ENCODE results near the gene GTF2H1.

Gene GTF2H1

GRCh38 chr11:18321969-18322711, at the start of gene GTF2H1, which contains the start of gene HPS5:
Gene GTF2H1 (plus strand): TSS chr11:18322567. CDS start chr11:18333075, 10,508 bp downstream.
Gene HPS5 (minus strand): TSS chr11:18322140. CDS start chr11:18317858, 4,282 bp downstream.
- DNase-seq, result peak; percentile 91

GRCh38 chr11:18277565-18278271, 44.6 kb upstream of the GTF2H1 start:
- DNase-seq, result no peak

DNA sequence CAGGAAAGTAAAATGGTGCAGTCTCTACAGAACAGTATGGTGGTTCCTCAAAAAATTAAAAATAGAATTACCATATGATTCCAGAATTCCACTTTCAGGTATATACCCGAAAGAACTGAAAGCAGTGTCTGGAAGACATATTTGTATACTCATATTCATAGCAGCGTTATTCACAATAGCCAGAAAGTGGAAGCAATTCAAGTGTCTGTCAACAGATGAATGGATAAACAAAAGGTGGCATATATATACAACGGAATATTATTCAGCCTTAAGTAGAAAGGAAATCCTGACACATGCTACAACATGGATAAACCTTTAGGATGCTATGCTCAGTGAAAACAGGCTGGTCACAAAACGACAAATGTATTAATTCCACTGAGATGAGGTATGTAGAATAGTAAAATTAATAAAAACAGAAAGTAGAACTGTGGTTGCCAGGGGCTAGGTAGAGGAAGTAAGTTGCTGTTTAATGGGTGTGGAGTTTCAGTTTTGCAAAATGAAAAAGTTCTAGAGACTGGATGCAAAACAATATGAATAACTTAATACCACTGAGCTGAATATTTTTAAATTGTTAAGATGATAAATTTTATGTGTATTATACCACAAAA, 41.8 kb upstream of the GTF2H1 start:
- no peak for DNase-seq

GRCh38 chr11:18282626-18283025, 39.7 kb upstream of the GTF2H1 start:
- no peak for DNase-seq

GRCh38 chr11:18285841-18286240, 36.5 kb upstream of the GTF2H1 start:
- DNase-seq, result no peak

DNA sequence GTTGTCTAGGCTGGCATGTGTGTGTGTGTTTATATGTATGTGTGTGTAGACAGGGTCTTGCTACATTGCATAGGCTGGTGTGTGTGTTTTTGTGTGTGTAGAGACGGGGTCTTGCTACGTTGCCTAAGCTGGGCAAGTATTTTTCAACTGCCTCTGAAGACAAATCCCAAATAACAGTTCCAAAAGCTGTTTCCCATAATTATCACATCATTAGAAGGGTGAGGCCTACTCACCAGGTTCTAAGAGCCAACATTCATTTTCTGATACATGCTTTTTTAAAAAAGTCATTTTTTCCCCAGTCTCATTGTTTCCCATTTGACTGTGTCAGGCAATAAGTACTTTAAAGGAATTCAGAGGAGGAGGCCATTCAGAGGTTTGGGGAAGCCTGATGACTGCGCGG, 33.5 kb upstream of the GTF2H1 start:
- no peak for DNase-seq

DNA sequence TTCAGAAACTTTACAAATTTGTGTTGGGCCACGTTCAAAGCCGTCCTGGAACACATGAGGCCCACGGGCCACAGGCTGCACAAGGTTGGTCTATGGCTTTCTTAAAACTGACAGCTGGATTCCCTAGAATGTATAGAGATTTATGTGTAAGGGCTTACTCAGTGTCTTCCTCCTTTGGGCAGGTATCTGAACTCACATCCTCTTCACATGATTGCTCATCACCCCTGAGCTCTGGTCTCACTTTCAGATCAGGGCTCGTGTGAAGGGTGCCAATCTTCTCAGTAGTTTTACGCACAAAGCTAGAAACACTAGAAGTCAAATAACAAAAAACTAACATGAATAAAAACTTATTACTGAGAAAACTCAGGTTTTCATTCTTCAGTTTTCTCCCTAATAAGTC, 27.5 kb upstream of the GTF2H1 start:
- DNase-seq, result no peak

- DNase-seq, result no peak
Observed at GRCh38 chr11:18295316-18295715, 27.1 kb upstream of the GTF2H1 start.

- DNase-seq, result no peak
Observed at GRCh38 chr11:18299721-18300120, 22.6 kb upstream of the GTF2H1 start.

GRCh38 chr11:18304745-18305144, 17.6 kb upstream of the GTF2H1 start:
- DNase-seq, result no peak

- no peak for DNase-seq
Observed at GRCh38 chr11:18307461-18308139, 14.8 kb upstream of the GTF2H1 start.

DNA sequence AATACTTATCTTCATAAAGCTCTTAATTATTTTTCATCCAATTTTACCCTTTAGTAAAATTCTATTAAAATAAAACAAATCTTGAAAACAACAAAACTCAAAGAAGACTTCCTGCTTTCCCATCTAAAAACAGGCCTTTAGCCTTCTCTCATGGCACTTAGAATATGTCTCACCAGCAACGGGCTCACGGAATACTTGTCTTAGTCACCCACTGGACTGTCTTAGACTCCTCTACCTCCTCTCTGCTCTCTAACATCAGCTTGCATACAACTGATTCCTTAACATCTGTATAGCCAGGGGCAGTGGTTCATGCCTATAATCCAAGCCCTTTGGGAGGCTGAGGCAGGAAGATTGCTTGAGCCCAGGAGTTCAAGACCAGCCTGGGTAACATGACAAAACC, 14.1 kb upstream of the GTF2H1 start:
- DNase-seq, result no peak

DNA sequence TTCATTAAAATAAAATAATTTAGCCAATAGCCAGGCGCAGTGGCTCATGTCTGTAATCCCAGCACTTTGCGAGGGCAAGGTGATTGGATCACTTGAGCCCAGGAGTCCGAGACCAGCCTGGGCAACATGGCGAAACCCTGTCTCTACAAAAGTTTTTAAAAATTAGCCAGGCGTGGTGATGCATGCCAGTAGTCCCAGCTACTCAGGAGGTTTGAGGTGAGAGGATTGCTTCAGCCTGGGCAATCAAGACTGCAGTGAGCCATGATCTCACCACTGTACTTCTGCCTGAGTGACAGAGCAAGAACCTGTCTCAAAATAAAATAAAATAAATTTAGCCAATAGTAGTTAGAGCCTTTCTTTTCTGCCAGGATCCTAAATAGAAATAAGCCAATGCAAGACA, 12.7 kb upstream of the GTF2H1 start:
- no peak for DNase-seq

DNA sequence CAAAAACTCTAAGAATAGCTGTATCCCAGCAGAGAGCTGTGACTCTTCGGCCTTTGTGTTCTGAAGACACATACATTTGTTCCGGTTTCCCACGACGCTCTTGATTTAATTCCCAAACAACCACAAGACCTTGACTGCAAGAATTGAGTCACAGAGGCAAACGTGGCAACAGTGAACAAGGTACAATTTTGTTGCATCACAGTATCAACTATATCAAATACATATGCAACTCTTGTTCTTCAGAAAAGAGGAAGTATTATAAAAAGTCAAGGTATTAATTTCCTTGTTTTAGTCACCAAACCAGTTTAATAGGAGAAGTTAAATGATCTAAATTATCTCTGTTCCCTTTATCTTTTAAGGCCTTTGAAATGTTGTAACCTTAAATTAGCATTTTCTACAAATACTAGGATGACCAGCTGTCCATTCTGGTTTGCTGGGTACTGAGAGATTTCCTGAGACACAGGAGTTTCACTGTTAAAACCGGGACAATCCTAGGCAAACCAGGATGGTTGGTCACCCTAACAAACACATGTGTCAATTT, 11.5 kb upstream of the GTF2H1 start:
- DNase-seq, result no peak

DNA sequence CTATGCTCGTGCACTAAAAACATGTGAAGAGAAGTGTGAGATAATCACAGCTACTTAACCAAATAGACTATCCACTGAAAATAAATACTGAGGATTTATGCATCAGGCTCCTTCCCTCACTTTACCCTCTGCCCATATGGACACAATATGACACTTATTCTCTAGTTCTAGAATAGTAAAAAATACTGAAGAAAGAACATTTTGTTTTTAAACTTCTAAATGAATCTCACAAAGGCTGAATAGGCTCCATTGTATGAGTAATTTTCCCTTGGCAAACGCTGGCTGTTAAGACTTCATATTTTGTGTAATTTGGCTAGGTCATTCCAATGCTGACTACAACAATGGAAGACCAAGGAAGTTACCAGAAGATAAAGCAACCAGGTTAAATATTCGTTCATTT, 10.4 kb upstream of the GTF2H1 start:
- DNase-seq, result no peak

- DNase-seq, result no peak
Observed at GRCh38 chr11:18312663-18313420, 9.5 kb upstream of the GTF2H1 start.

DNA sequence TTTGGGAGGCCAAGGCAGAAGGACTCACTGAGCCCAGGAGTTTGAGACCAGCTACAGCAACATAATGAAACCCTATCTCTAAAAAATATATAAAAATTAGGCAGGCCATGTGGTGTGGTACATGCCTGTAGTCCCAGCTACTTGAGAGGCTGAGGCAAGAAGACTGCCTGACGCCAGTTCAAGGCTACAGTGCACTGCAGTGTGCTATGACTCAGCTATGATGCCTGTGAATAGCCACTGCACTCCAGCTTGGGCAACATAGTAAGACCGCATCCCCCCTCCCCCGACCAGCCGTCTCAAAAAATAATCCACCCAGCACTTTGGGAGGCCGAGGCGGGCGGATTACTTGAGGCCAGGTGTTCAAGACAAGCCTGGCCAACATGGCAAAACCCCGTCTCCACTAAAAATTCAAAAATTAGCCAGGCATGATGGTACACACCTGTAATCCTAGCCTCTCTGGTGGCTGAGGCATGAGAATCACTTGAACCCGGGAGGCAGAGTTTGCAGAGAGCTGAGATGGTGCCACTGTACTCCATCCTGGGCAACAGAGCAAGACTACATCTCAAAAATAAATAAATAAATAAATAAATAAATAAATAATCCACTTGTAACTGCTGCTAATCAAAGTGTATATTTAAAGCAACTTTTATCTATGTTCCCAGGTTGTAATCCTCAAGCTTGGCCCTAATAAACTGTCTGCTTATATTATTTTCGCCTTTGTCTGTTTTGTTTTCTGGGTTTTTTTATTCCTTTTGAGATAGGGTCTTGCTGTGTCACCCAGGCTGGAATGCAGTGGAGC, 8.2 kb upstream of the GTF2H1 start:
- DNase-seq, result no peak

- no peak for DNase-seq
Observed at GRCh38 chr11:18314784-18315523, 7.4 kb upstream of the GTF2H1 start.

DNA sequence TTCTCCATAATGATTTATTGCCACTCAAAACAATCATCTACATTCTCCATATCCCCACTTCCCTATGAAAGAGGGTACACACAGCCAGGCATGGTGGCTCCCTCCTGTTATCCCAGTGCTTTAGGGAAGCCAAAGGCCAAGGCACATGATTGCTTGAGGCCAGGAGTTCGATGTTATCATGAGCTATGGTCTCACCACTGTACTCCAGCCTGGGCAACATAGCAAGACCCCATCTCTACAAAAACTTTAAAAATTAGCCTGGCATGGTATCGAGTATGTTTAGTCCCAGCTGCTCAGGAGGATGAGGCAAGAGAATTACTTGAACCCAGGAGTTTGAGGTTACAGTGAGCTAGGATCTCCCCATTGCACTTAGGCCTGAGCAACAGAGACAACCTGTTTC, 6.5 kb upstream of the GTF2H1 start:
- DNase-seq, result no peak

- DNase-seq, result no peak
Observed at GRCh38 chr11:18317551-18317950, 4.8 kb upstream of the GTF2H1 start.

DNA sequence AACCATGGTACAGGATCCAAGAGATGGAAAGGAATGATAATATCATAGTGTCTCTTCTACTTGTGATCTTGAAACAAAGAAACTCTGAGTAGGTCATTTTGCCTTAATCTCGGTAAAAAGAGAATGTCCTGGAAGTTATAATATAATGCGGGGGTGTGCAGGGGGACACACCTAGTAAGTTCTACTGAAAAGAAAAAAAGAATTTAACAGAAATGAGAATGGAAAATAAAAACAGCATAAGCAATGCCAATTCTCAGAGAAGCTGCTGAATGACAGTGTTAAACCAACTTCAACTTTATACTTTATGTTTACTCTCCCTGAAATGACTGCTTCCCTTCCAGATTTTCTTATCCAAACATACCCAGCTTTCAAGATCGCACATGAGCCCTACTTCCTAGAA, 2.5 kb upstream of the GTF2H1 start:
- no peak for DNase-seq
